C4-2B (cell line): Measurements from ENCODE around the gene PRELID1.

Experiments
- ZFX ChIP-seq: fragments of 450-650 bp; IDR thresholded peaks from 2 replicates; pipeline ENCODE4 v1.6.1; 2017
- TF ChIP-seq, protein P1 (sequence below): fragments of 450-650 bp; conservative IDR thresholded peaks from 2 replicates; pipeline ENCODE4 v1.5.1; 2017; ENCODE audit warnings: mild to moderate bottlenecking

DNA sequence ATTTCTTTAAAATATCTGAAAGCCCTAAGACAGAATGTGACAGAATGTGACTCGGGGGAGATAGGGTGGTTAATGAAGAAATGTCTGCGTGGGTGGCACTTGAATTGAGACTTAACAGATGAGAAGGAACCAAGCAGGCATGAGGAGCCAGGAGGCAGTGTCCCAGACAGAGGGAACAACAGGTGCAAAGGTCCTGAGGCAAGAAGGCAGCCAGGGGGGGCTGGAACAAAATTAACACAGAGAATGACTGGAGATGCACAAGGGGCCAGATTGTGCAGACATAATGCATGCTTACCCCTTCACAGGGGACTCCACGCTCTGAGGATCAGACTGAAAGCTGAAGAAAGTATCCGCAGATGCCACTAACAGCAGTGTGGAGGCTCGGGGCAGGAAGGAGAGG lies 46.2 kb downstream of the PRELID1 start:
- TF ChIP-seq, protein P1, sequence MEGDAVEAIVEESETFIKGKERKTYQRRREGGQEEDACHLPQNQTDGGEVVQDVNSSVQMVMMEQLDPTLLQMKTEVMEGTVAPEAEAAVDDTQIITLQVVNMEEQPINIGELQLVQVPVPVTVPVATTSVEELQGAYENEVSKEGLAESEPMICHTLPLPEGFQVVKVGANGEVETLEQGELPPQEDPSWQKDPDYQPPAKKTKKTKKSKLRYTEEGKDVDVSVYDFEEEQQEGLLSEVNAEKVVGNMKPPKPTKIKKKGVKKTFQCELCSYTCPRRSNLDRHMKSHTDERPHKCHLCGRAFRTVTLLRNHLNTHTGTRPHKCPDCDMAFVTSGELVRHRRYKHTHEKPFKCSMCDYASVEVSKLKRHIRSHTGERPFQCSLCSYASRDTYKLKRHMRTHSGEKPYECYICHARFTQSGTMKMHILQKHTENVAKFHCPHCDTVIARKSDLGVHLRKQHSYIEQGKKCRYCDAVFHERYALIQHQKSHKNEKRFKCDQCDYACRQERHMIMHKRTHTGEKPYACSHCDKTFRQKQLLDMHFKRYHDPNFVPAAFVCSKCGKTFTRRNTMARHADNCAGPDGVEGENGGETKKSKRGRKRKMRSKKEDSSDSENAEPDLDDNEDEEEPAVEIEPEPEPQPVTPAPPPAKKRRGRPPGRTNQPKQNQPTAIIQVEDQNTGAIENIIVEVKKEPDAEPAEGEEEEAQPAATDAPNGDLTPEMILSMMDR = no peak
- no peak for TF ChIP-seq ZFX
